Bronchial epithelial cell (primary cell): ENCODE data around the gene MT3. TPM values are rescaled to one million over a fixed set of nuclear protein-coding genes. Genes with fewer than 3 reads are reported as not detected.
A peak's percentile ranks its signal among the peaks of the same experiment; 100 is the strongest.
"Not testable (repeated sequence)": the region's sequence is repeated elsewhere in the genome, so short reads cannot be mapped to it uniquely, and the experiment has no call there.

Source experiments
- DNase-seq: peaks from one replicate; pipeline ENCODE4 v3.0.0-alpha.2; 2010; ENCODE audit warnings: low read depth
- FAIRE-seq: peaks from 2 replicates; lab custom pipeline; 2011; peaks lifted over from hg19 to GRCh38; lab: Jason Lieb, UNC
- H3K27me3 ChIP-seq: 2 replicates; pipeline ENCODE4 v1.5.1; 2011; ENCODE audit warnings: low read length; ENCODE audit not compliant: control insufficient read depth, insufficient read depth
- H3K36me3 ChIP-seq: 2 replicates; pipeline ENCODE4 v1.5.1; 2011; ENCODE audit warnings: low read length; ENCODE audit not compliant: control insufficient read depth, insufficient read depth
- H3K4me3 ChIP-seq: 2 replicates; pipeline ENCODE4 v1.5.1; 2011; ENCODE audit warnings: mild to moderate bottlenecking, low read depth, low read length, control low read depth
- CTCF ChIP-seq: IDR thresholded peaks from 2 replicates; pipeline ENCODE4 v1.5.1; 2011; ENCODE audit warnings: mild to moderate bottlenecking, moderate library complexity, low read length, control low read depth, inconsistent platforms; ENCODE audit not compliant: insufficient read depth, severe bottlenecking
- total RNA-seq: library from RNA; depleted of rRNA; stranded (reverse); fragments of >200 nt; gene quantifications from 2 replicates; pipeline ENCODE4 v1.2.1, GENCODE V29; 2014

The MT3 gene
- total RNA-seq, 1 donor from 2014 or later: not detected

GRCh38 chr16:56620339-56620897, 31.1 kb downstream of the MT3 start:
- H3K36me3 ChIP-seq: no peaks in the 10 kb centered on the region
- H3K4me3 ChIP-seq: no peak overlapping the region
- TF ChIP-seq CTCF: no peak
- no peaks in the 10 kb centered on the region for H3K27me3 ChIP-seq
- FAIRE-seq (no peak), DNase-seq (no peak)

- H3K4me3 ChIP-seq, FAIRE-seq, H3K27me3 ChIP-seq, DNase-seq, H3K36me3 ChIP-seq: not testable (repeated sequence)
Measured at GRCh38 chr16:56621665-56622445, 32.5 kb downstream of the MT3 start.

GRCh38 chr16:56623184-56623583, 33.9 kb downstream of the MT3 start:
- H3K36me3 ChIP-seq, H3K27me3 ChIP-seq, FAIRE-seq, H3K4me3 ChIP-seq, DNase-seq: not testable (repeated sequence)

GRCh38 chr16:56623637-56624036, 34.3 kb downstream of the MT3 start:
- no peaks in the 10 kb centered on the region for H3K27me3 ChIP-seq
- H3K4me3 ChIP-seq: no peak overlapping the region
- TF ChIP-seq CTCF: no peak
- no peaks in the 10 kb centered on the region for H3K36me3 ChIP-seq
- FAIRE-seq (no peak), DNase-seq (no peak)

GRCh38 chr16:56625140-56625942, 36.0 kb downstream of the MT3 start, which contains the start of gene MT1E:
Gene MT1E (plus strand): TSS chr16:56625781. CDS start chr16:56625852, 71 bp downstream.
- H3K27me3 ChIP-seq: no peaks in the 10 kb centered on the region
- H3K4me3 ChIP-seq: peak within 1 kb of the TSS; percentile 70
- no peaks in the 10 kb centered on the region for H3K36me3 ChIP-seq
- DNase-seq (peak; percentile 50), FAIRE-seq (no peak)
- TF ChIP-seq CTCF: no peak

- peak overlapping the region; percentile 70 for H3K4me3 ChIP-seq
- H3K36me3 ChIP-seq: no peaks in the 10 kb centered on the region
- DNase-seq (no peak), FAIRE-seq (no peak)
- no peaks in the 10 kb centered on the region for H3K27me3 ChIP-seq
- no peak for TF ChIP-seq CTCF
Measured at GRCh38 chr16:56625943-56626654, 36.8 kb downstream of the MT3 start.
